Pancreas (tissue), 10 donors: ENCODE results near the gene DCHS1. TPM values are rescaled to one million over a fixed set of nuclear protein-coding genes. Genes with fewer than 3 reads are reported as not detected.

Source experiments
- ATAC-seq, 4 donors: fragments of 200-7000 bp; cut with Tn5 transposase; one replicate each; pipeline versions ENCODE4 v1.8.0 to v1.9.1; 2020; ENCODE audit warnings: mild to moderate bottlenecking in 4 of 4, moderate library complexity in 4 of 4
- DNase-seq, 6 donors: peaks; one replicate each; pipeline ENCODE4 v3.0.0-alpha.2; 2020
- FAIRE-seq: peaks from 2 replicates; lab custom pipeline; 2012; peaks lifted over from hg19 to GRCh38; lab: Jason Lieb, UNC
- H3K27ac ChIP-seq, 4 donors: fragments of 200-600 bp; sonication (generic); 1 replicate in 3 of 4; 2 replicates in 1 of 4; pipeline versions ENCODE4 v1.5.0 to v1.8.0; 2020
- H3K27me3 ChIP-seq, 4 donors: fragments of 200-600 bp; one replicate each; pipeline ENCODE4 v1.8.0; 2021
- H3K36me3 ChIP-seq, 3 donors: fragments of 200-600 bp; sonication (generic) in 1 of 3; one replicate each; pipeline versions ENCODE4 v1.5.0 to v1.8.0; 2020 to 2021
- H3K4me1 ChIP-seq, 3 donors: fragments of 200-600 bp; one replicate each; pipeline ENCODE4 v1.8.0; 2021
- H3K4me3 ChIP-seq, 4 donors: fragments of 200-600 bp; sonication (generic) in 2 of 4; one replicate each; pipeline versions ENCODE4 v1.5.0 to v1.8.0; 2020 to 2021
- H3K9me3 ChIP-seq, 4 donors: fragments of 200-600 bp; one replicate each; pipeline ENCODE4 v1.8.0; 2021
- CTCF ChIP-seq, 4 donors: fragments of 200-600 bp; sonication (generic) in 3 of 4; IDR thresholded peaks; one replicate each; pipeline versions ENCODE4 v1.5.0 to v1.8.0; 2021; ENCODE audit warnings: antibody characterized with exemption in 4 of 4
- WGBS, 2 donors: extraction: QIAGEN DNeasy Blood & Tissue Kit; methylation state at CpG; one replicate each; pipeline ENCODE4 v1.1.7; 2013; 5-methylcytosine and 5-hydroxymethylcytosine counted together
- intact Hi-C, 3 donors: fragments of 100-400 bp; cut with DNase I; formaldehyde crosslinking; loops; one replicate each; pipeline versions ENCODE4 v1.11.1 to v1.14.2; 2022
- polyA plus RNA-seq, 2 donors: library from polyadenylated mRNA; stranded (reverse); fragments of 200-250 nt; gene quantifications; one replicate each; pipeline ENCODE4 v1.2.3, GENCODE V29; 2013
- total RNA-seq, 6 donors: library from RNA; stranded (reverse); fragmentation: NEBNext Ultra II Directional in 4 of 6; extraction: Animal tissue kit (Norgen Biotek cat#: 25700) in 4 of 6; gene quantifications; one replicate each; pipeline versions ENCODE4 v1.2.1 to v1.2.4, GENCODE V29; 2021 to 2023
- donor health status: healthy with polysubstance abuse.
- donor health status: DM: no; HTN: no; CAD: no; lungs with moderate emphysema.
- donor health status: DM: no; HTN: no; CAD: no.
- donor health status: control.
- donor health status: control.
- donor health status: Bipolar disorder and iron deficiency.
- donor health status: DM: yes; HTN: yes; CAD: no.
- donor health status: DM: no; HTN: no; CAD: no.
- donor health status: DM: no; HTN: no; CAD: no.
- donor health status: DM: yes; HTN: yes; CAD: no.

The DCHS1 gene
- total and polyA plus RNA-seq, 8 donors, result 2.3 to 4.8 (median 3.7) TPM

DNA sequence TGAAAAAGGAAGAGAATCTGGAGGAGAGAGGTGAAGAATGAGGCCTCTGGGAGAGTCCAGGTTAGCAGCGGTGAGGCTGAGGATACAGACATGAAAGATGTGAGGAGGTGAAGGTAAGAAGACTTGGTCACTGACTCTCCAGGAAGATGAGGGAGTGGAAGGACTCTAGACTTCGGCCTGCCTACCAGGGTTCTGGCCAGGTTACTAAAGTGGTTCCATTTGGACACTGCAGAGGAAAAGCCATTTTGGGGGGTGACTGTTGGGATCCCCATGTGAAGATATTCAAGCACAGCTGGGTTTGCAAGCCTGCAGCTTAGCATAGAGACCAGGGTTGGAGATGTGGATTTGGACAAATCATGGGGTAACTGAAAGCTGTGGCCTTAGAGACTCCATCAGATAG is 7.8 kb downstream of the DCHS1 start:
- H3K4me1 ChIP-seq, result no peaks in the 10 kb centered on the region
- H3K4me3 ChIP-seq, result no peak overlapping the region
- FAIRE-seq, result no peak
- DNase-seq, result no peak
- 92 to 97% methylated on average over 2 of the region's 2 CpGs for WGBS, 2 donors
- intact Hi-C loops, result no loop called here
- H3K27ac ChIP-seq, result no peak overlapping the region
- H3K27me3 ChIP-seq, result no peaks in the 10 kb centered on the region
- no peak for TF ChIP-seq CTCF (IDR thresholded peaks at IDR 0.05)
- H3K36me3 ChIP-seq, result no peaks in the 10 kb centered on the region
- no peaks in the 10 kb centered on the region for H3K9me3 ChIP-seq
- no peak for ATAC-seq

DNA sequence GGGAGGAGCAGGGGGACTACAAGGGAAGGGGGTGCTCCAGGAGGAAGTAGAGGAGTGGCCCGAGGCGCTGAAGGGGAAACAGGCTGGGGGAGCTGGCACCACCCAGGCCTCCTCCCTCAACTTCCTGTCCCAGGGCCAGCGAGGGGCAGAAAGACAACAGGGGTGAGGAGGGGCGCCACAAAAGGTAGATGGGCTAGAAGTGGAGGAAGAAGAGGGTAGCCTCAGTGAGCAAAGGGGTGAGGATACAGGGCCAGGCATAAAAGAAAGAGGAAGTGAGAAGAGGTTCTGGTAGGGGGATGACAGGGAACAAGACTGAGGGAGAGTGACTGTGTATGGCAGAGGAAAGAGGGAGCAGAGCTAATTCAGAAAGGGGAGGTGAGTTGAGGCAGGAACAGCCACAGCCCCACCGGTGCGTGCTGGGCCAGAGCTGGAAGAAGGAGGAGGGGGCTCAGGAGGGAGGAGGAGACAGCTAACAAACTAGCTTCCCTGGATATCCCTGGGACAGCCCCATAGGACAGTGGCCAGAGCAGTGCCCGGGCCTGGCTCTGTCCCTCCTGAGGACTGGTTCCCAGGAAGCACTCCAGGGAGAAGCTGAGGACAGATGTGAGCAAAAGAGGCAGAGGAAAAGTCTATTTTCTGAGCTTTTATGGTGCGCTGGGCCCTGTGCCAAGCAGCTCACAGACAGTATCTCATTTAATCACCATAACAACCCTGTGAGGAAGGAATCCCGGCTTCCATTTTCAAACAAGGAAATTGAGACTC is 8.5 kb downstream of the DCHS1 start:
- Histone ChIP-seq H3K27ac (peak overlapping the region in 1 of 4 donors; percentile 41), H3K4me3 (no peak overlapping the region), H3K36me3 (no peaks in the 10 kb centered on the region), H3K27me3 (no peaks in the 10 kb centered on the region), H3K4me1 (no peaks in the 10 kb centered on the region), H3K9me3 (no peaks in the 10 kb centered on the region)
- no peak for TF ChIP-seq CTCF (IDR thresholded peaks at IDR 0.05)
- 74 to 76% methylated on average over 9 of the region's 9 CpGs for WGBS, 2 donors
- FAIRE-seq (no peak), ATAC-seq (peak in 3 of 4 donors; percentile 14 to 62 (median 57)), DNase-seq (peak in 1 of 6 donors; percentile 11)
- intact Hi-C loops, result no loop called here

DNA sequence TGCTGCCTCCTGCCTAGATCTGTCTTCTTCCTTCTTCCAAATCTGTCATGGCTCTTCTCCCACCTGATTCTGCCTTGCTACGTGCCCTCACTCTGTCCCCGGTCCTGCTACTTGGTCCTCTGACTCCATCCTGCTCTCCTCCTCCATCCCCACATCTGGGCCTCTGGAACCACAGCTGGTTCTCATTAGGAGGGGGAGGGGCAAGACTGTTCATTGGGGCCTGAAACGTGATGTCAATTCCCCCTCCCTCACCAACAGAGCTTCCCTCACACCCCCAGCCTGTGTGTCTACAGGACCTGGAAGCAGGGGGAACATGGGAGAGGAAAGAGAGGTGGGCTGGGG is 9.1 kb downstream of the DCHS1 start:
- ATAC-seq, result peak in 3 of 4 donors; percentile 28 to 37 (median 31)
- intact Hi-C loops, result no loop called here
- H3K36me3 ChIP-seq, result no peaks in the 10 kb centered on the region
- no peak for DNase-seq
- H3K9me3 ChIP-seq, result no peaks in the 10 kb centered on the region
- no peaks in the 10 kb centered on the region for H3K4me1 ChIP-seq
- H3K4me3 ChIP-seq, result no peak overlapping the region
- 57 to 76% methylated on average over 3 of the region's 3 CpGs for WGBS, 2 donors
- H3K27me3 ChIP-seq, result no peaks in the 10 kb centered on the region
- TF ChIP-seq CTCF (IDR thresholded peaks at IDR 0.05), result no peak
- no peak for FAIRE-seq
- H3K27ac ChIP-seq, result no peak overlapping the region

DNA sequence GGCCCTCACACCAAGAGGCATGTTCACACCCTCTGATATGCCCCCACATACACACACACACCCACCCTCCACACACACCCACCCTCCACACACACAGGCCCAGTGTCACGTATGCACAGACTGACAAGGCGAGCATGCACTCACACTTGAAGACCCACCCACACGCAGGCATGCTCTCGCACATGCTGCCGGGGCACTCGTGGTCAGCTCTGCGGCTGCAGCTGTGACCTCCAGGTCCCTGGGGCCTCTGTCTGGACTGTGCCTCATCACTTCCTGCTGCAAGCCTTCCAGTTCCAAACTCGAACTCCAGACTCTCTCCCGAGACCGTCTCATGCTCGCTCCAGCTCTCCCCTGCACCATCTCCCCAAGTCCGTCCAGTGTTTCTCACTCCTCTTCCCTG is 9.5 kb downstream of the DCHS1 start:
- Histone ChIP-seq H3K36me3 (no peaks in the 10 kb centered on the region), H3K27ac (no peak overlapping the region), H3K4me3 (no peak overlapping the region), H3K27me3 (no peaks in the 10 kb centered on the region), H3K9me3 (no peaks in the 10 kb centered on the region), H3K4me1 (no peaks in the 10 kb centered on the region)
- FAIRE-seq (no peak), ATAC-seq (peak in 3 of 4 donors; percentile 54 to 58 (median 55)), DNase-seq (peak in 3 of 6 donors; percentile 24 to 52 (median 26))
- WGBS, 2 donors, result 76 to 86% methylated on average over 12 of the region's 12 CpGs
- intact Hi-C loops, result no loop called here
- no peak for TF ChIP-seq CTCF (IDR thresholded peaks at IDR 0.05)

GRCh38 chr11:6642957-6643356 is 12.7 kb downstream of the DCHS1 start:
- Histone ChIP-seq H3K27me3 (no peaks in the 10 kb centered on the region), H3K36me3 (no peaks in the 10 kb centered on the region), H3K27ac (no peak overlapping the region), H3K4me3 (no peak overlapping the region), H3K9me3 (no peaks in the 10 kb centered on the region), H3K4me1 (peaks cover 0 to 7% (median 5%) of the 10 kb centered on the region in 3 donors)
- intact Hi-C loops, result no loop called here
- ATAC-seq, result no peak
- TF ChIP-seq CTCF (IDR thresholded peaks at IDR 0.05), result no peak
- no peak for DNase-seq
- FAIRE-seq, result no peak
- 69 to 75% methylated on average over 7 of the region's 7 CpGs for WGBS, 2 donors
